SK-N-MC (cell line): Measurements from ENCODE around the gene NCOA6.

Experiments
- EZH2 ChIP-seq: fragments of 200-600 bp; sonication (generic); IDR thresholded peaks from one replicate; pipeline ENCODE4 v1.6.1; 2017; ENCODE audit warnings: antibody characterized with exemption
- POLR2AphosphoS5 ChIP-seq: IDR thresholded peaks from 2 replicates; pipeline ENCODE4 v1.6.1; 2012; ENCODE audit warnings: mild to moderate bottlenecking, low read depth, low read length, borderline replicate concordance

DNA sequence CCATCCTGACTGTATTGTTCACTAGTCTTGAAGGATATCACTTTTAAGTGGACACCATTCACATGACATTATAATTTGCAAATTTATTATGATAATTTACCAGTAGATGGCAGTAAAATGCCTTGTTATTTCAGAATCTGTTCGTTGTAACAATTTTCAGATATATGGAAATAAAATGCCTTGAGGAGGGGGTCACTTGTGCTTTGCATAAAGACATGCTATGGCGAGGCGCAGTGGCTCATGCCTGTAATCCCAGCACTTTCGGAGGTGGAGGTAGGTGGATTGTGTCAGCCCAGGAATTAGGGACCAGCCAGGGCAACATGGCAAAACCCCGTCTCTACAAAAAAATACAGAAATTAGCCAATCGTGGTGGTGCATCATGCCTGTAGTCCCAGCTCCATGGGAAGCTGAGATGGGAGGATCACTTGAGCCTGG lies 9.0 kb upstream of the NCOA6 start:
- TF ChIP-seq POLR2AphosphoS5 (no peak), EZH2 (no peak)
